Activated CD8-positive, alpha-beta memory T cell treated with anti-CD3 and anti-CD28 coated beads for 24 hours (primary cell): ENCODE measurements around the gene MAB21L4.

Experiments used
- DNase-seq: peaks from one replicate; pipeline ENCODE4 v3.0.0-alpha.2; 2020

MAB21L4 gene

DNA sequence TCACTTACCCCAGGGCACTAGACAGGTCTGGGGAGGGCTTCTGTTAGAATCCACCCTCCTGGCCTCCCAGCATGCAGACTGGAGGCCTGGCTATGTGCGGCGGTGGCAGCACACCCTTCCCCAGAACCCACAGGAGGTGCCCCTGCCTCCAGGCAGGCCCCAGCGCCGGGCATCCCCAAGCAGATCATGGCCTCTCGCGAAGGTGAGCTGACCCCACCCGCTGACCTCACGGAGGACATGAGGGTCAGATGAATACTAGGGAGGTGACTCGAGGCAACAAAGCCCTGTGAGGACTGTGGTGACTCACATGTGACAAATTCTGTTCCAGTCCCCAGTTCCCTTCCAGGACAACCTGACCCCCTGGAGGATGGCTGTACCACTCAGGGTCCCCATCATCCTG is 1.9 kb downstream of the MAB21L4 start:
- no peak for DNase-seq

DNA sequence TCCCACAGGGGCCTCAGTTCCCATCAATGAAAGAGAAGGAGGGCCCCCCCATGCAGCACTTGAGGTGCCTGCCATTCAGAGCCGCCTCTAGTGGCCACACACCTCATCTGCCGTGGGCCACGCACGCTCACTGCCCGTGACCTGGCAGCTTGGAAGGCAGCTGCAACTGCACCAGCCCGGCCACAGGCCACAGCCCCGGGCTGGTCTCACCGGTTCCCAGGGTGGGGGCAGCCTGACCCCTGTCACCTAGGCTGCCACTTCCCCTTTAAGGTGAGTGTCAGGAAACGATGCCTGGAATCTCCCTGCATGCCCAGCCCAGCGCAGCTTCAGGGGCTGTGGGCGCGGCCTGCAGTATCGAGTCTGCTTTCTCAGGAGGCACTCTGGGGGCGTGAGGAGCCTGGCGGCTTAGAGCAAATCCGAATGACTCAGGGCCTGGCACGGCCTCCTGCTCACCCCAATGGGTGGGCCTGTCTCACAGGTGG is 2.6 kb downstream of the MAB21L4 start:
- DNase-seq, result no peak

GRCh38 chr2:240892925-240893324 is 3.0 kb downstream of the MAB21L4 start:
- DNase-seq, result no peak

DNA sequence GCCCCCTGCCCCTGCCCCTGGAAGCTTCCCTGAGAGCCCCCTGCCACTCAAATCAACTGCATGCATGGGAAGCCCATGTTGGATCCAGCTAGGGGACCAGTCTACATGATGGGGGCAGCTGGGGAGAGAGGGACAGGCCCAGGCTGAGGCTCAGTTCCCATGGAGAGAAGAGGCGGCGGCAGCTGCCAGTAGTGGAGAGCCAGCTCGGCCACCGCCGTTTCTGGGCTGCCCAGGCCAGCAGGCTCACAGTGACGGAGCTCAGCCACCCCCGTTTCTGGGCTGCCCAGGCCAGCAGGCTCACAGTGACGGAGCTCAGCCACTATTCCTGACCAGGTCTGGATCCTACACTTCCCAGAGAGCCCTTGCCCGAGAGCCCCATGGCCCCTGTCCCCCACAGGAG is 3.6 kb downstream of the MAB21L4 start:
- no peak for DNase-seq

DNA sequence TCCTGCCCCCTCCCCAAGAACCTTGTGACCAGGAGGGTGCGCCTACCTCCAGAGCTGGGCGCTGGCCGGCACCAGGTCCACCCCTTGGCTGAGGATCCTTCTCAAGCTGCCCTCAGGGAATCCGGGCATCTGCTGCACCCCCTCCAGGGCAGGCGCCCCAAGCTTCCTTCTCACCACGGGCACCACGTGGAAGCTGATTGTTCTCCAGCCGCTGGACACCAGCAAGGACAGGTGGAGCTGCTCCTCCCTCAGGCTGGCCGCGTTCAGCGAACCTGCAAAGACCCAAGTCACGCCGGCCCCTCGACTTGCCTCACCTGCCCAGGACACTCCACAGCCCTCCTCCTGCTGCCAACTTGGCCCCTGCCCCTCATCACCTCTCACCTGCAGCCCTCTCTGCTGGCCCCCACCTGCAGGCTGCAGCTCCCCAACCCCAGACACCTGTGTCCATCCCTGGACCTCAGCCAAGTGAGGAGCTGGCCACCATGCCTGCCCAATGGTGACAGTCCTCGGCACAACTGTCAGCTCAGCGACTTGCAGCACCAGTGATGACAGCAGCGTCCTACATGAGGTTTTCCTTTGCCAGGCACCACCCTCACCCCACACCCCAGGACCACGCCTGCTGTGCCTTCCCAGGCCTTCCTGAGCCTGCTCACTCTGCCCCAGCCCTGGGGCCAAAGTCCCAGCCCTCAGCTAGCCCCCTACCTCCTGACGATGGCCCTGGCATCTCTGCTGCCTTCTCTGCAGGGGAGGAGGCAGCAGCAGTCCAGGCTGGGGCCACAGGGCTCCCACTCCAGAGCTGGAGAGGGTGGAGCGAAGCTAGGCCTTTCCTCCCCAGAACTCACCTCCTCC is 4.2 kb downstream of the MAB21L4 start:
- no peak for DNase-seq

GRCh38 chr2:240890691-240891090 is 5.3 kb downstream of the MAB21L4 start:
- DNase-seq, result no peak

DNA sequence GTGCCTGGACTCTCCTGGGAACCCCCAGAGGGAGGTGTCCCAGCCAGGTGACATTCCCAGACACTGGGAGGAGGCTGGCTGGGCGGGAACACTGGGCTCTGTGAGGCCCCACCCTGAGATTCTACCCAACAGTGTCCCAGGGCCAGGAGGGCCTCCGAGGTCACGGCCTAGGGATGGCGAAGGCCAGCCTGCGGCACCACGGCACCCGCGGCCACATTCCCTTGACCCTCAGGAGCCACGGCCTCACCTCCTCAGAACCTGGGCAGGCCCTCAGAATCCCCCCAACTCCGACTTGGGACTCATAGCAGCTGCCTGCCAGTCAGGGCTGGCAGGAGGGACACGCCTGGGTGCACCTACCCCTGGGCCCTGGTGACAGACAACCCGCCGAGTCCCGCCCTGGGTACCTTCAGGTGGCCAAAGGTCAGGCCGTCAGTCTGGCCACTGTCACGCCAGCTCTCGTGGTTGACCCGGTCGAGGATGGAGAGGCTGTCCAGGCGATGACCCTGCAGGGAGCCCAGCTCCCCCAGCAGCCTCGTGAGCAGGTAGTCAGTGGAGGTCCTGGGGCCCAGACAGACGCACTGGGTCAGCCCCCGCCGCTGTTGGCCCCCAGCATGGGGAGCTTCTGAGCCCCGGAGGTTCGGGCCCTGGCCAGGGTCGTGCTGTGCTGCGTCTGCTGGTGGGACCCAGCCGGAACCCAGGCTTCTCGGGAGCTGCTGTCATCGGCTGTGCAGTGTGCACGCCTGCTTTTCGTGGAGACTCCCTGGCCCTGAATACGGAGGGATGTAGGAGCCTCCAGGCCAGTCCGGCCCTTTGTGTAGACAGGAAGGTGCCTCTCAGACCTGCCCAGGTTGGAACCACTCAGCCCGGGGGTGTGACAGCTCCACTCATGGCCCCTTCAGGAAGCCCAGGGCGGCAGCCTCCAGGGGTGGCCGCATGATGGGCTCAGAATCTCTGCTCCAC is 6.1 kb downstream of the MAB21L4 start:
- no peak for DNase-seq

DNA sequence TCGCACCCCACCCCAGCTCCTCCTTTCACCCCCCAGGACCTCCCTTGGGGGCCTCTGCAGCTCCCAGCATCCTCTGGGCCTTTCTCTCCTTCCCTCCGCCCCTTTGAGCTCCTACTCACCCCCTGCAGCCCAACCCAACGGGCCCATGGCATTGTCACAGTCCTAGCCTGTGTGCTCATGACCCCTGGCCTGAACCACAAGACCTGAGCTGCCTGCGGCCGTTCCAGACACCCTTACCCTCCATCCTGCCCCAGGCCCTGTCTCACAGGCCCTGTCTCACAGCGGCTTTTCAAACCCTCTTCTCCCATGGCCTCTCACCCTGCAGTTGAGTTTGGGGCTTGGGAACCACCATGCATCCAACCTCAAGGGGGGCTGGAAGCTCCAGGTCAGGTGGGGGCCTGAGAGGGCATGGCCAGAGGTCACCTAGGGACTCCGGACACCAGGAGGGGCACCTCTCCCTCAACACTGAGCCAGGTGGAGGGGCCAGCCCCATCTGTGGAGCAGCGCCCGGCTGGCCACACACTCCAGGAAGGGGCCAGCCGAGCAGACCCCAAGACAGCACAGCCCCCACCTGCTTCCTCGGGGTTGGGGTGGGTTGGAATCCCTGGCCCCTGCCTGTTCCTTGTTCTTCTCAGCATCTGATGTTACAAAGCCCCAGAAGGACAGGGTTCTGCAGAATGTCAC is 6.9 kb downstream of the MAB21L4 start:
- DNase-seq, result no peak

DNA sequence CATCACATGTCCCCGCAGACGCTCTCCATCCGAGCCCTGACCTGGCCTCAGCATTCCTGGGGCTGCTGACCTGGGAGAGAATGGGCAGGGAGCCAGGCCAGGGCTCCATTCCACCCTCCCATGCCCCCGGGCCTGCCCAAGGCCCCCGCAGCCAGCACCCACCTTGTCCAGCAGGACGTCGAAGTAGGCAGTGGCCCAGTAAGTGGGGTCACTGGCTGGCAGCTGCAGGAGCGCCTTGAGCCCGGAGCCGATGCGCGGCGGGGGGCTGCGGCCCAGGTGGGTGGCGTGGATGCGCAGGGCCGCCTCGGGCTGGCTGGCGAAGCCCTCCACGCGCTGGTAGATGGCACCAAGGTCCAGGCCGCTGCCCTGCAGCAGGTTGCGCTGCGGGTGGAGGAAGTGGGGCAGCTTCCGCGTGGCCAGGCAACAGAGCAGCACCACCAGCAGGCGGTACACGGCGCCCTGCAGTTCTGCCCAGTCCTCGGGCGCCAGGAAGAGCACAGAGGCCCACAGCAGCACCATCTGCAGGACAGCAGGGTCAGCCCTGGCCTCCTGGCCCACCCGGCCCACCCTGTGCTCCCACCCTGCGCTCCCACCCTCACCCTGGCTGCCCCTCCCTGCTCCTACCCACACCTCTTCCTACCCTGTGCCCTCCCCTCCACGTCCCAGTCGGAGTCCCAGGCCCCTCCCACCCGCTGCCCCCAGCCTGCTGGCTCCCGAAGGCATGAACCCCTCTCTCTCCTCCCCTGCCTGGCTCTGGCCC is 7.6 kb downstream of the MAB21L4 start:
- DNase-seq, result no peak

DNA sequence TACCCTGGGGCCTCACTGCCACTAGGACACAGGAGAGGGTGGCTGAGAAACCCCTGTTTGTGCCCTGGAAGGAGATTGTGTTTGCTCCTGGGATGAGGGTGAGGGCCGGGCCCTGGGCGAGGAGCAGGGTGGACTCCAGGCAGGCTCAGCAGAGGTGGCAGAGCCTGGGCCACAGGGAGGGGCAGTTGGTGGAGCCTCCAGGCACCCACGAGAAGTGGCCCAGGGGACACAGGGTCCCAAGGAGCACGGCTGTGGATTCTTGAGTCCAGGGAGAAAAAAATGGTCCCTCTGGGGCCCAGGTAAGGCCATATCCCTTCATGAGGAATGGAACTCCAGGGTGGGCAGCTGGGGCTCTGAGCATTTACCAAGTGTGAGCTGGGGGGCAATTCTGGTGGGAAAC is 8.3 kb downstream of the MAB21L4 start:
- no peak for DNase-seq

DNA sequence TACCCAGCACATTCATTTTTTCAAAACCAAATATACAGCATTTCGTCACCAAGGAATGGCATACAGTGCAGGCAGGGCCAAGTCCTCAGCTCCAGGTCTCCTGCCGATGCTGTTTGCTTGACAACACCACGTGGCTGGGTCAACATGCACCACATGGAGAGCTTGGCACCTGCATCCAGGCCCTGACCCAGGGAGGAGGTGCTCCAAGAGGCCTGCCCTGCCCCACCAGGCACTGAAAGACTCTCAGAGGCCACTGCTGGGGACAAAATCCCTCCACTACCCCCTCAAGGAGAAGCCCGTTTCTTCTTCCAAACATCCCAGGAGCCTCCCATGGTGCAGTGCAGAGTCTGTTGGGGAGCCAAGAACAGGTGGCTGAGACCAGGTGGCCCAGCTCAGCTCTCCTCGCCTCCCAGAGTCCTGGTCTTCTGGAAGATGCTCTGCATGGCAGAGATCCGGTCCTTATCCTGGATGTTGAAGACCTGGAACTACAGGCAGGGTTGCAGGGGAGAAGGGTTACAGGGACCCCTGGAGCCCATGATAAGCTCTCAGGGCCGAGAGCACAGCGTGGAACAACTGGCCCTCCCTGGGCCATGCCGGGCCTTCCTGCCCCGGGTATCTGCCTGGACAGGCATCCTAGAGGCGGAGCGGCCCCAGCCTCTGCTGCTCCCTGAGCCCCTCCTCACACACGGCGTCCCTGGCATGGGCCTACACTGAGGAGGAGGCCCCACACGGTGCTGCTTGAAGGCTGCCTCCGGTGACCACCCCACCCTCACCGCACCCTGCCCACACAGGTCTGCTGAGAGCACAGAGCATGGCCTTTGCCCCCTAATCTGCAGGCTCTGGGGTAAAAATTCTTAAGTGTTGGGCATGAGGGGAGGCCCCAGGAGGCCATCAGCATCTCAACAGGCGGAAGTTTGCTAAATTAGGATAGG is 9.0 kb downstream of the MAB21L4 start:
- no peak for DNase-seq

- no peak for DNase-seq
Observed at GRCh38 chr2:240886023-240886565, 9.9 kb downstream of the MAB21L4 start.

- no peak for DNase-seq
Observed at GRCh38 chr2:240885566-240885965, 10.4 kb downstream of the MAB21L4 start.

DNA sequence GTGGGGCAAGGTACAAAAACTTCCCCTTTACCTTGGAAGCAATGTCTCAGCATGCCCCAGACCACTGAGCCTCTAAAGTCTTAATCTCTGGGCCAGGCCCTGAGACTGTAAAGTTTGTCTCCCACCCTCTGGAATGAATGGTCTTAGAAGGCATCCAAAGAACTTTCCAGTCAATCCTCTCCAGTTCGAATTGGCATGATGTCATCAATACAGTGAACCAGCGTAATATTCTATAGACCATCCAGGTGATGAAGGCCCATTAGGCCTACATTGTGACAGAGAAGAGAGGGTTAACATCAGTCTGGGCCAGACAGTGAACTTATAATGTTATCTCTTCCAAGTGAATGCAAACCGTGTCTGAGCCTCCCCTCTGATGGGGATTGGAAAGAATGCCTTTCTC is 11.2 kb downstream of the MAB21L4 start:
- no peak for DNase-seq

GRCh38 chr2:240884221-240884620 is 11.7 kb downstream of the MAB21L4 start:
- DNase-seq, result no peak

DNA sequence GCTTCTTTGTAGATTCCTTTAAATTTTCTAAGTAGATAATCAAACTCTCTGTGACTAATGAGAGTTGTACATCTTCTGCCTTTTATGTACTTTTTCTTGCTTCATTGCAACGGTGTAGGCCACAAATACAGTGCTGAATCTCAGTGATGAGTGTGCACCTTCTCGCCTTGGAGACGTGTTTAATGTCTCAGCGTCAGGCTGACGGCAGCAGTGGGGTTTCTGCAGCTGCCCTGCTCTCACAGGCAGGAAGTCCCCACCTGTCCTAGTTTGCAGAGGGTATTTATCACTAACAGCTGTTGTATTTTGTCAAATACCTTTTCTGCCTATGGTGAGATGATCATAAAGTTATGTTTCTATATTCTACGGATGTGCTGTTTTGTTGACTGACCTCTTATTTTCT is 14.0 kb downstream of the MAB21L4 start:
- DNase-seq, result no peak

- DNase-seq, result no peak
Observed at GRCh38 chr2:240879105-240879504, 16.9 kb downstream of the MAB21L4 start.

GRCh38 chr2:240878341-240878936 is 17.5 kb downstream of the MAB21L4 start:
- no peak for DNase-seq

GRCh38 chr2:240877460-240878340 is 18.3 kb downstream of the MAB21L4 start:
- no peak for DNase-seq
